ENCODE data around the gene AP1G2.

Gene AP1G2

GRCh38 chr14:23570806-23571483 is 3.4 kb upstream of the AP1G2 start:
- Histone ChIP-seq H3K4me3 (ENCODE audit: low read depth, low read length) (no peak overlapping the region), H3K79me2 (no peaks in the 10 kb centered on the region), H3K36me3 (ENCODE audit: control insufficient read depth, insufficient read depth, low read length) (no peaks in the 10 kb centered on the region), H3K4me1 (peaks cover 24% of the 10 kb centered on the region), H3K27ac (no peak overlapping the region), H3K9ac (no peak overlapping the region), H3K4me2 (ENCODE audit: low read length) (no peak overlapping the region), H2AFZ (no peak overlapping the region), H3K9me3 (ENCODE audit: control insufficient read depth, low read length) (no peaks in the 10 kb centered on the region), H3K27me3 (ENCODE audit: control insufficient read depth, insufficient read depth, low read length) (no peaks in the 10 kb centered on the region)
- TF ChIP-seq CTCF (IDR thresholded peaks at IDR 0.05) = no peak

GRCh38 chr14:23569443-23570151 is 2.0 kb upstream of the AP1G2 start:
- Histone ChIP-seq H3K4me1 (peaks cover 24% of the 10 kb centered on the region), H3K79me2 (no peaks in the 10 kb centered on the region), H3K9me3 (ENCODE audit: control insufficient read depth, low read length) (no peaks in the 10 kb centered on the region), H3K9ac (no peak overlapping the region), H3K27me3 (ENCODE audit: control insufficient read depth, insufficient read depth, low read length) (no peaks in the 10 kb centered on the region), H3K4me2 (ENCODE audit: low read length) (no peak overlapping the region), H3K4me3 (ENCODE audit: low read depth, low read length) (no peak overlapping the region), H3K27ac (peak overlapping the region; percentile 89), H2AFZ (peak overlapping the region; percentile 92), H3K36me3 (ENCODE audit: control insufficient read depth, insufficient read depth, low read length) (no peaks in the 10 kb centered on the region)
- no peak for TF ChIP-seq CTCF (IDR thresholded peaks at IDR 0.05)

- H3K4me3 ChIP-seq (ENCODE audit: low read depth, low read length) = no peak overlapping the region
- H3K4me1 ChIP-seq = peaks cover 24% of the 10 kb centered on the region
- H3K27ac ChIP-seq = peak overlapping the region; percentile 89
- no peak overlapping the region for H3K9ac ChIP-seq
- no peak overlapping the region for H3K4me2 ChIP-seq (ENCODE audit: low read length)
- TF ChIP-seq CTCF (IDR thresholded peaks at IDR 0.05) = peak; percentile 49
- no peaks in the 10 kb centered on the region for H3K36me3 ChIP-seq (ENCODE audit: control insufficient read depth, insufficient read depth, low read length)
- no peaks in the 10 kb centered on the region for H3K79me2 ChIP-seq
- H3K9me3 ChIP-seq (ENCODE audit: control insufficient read depth, low read length) = no peaks in the 10 kb centered on the region
- H2AFZ ChIP-seq = peak overlapping the region; percentile 92
- no peaks in the 10 kb centered on the region for H3K27me3 ChIP-seq (ENCODE audit: control insufficient read depth, insufficient read depth, low read length)
Observed at GRCh38 chr14:23568600-23569331, 1.2 kb upstream of the AP1G2 start.

GRCh38 chr14:23568021-23568599 is 519 bp upstream of the AP1G2 start:
- Histone ChIP-seq H3K9ac (no peak overlapping the region), H3K27me3 (ENCODE audit: control insufficient read depth, insufficient read depth, low read length) (no peaks in the 10 kb centered on the region), H3K27ac (peak overlapping the region; percentile 89), H3K4me2 (ENCODE audit: low read length) (peak overlapping the region; percentile 80), H3K4me3 (ENCODE audit: low read depth, low read length) (peak overlapping the region; percentile 79), H3K79me2 (no peaks in the 10 kb centered on the region), H3K36me3 (ENCODE audit: control insufficient read depth, insufficient read depth, low read length) (no peaks in the 10 kb centered on the region), H3K9me3 (ENCODE audit: control insufficient read depth, low read length) (no peaks in the 10 kb centered on the region), H2AFZ (peak overlapping the region; percentile 92), H3K4me1 (peaks cover 24% of the 10 kb centered on the region)
- no peak for TF ChIP-seq CTCF (IDR thresholded peaks at IDR 0.05)
